BLaER1 (cell line): Measurements from ENCODE around the gene CMIP.

Source experiments
- H3K27ac ChIP-seq: shearing (Covaris generic); formaldehyde crosslinking; 2 replicates; pipeline ENCODE4 v1.8.1; 2022
- H3K27me3 ChIP-seq: shearing (Covaris generic); formaldehyde crosslinking; 2 replicates; pipeline ENCODE4 v1.8.1; 2022
- H3K36me3 ChIP-seq: shearing (Covaris generic); formaldehyde crosslinking; 2 replicates; pipeline ENCODE4 v1.8.1; 2022
- H3K4me1 ChIP-seq: shearing (Covaris generic); formaldehyde crosslinking; 2 replicates; pipeline ENCODE4 v1.8.1; 2022
- H3K4me2 ChIP-seq: shearing (Covaris generic); formaldehyde crosslinking; 2 replicates; pipeline ENCODE4 v1.8.1; 2022
- H3K4me3 ChIP-seq: shearing (Covaris generic); formaldehyde crosslinking; 2 replicates; pipeline ENCODE4 v1.8.1; 2022
- H3K9ac ChIP-seq: shearing (Covaris generic); formaldehyde crosslinking; 2 replicates; pipeline ENCODE4 v1.8.1; 2022
- H3K9me3 ChIP-seq: shearing (Covaris generic); formaldehyde crosslinking; 2 replicates; pipeline ENCODE4 v1.8.1; 2022
- H4K20me1 ChIP-seq: shearing (Covaris generic); formaldehyde crosslinking; 2 replicates; pipeline ENCODE4 v1.8.1; 2022
- Cebpa-rat ChIP-seq: shearing (Covaris generic); IDR thresholded peaks from 2 replicates; pipeline ENCODE4 v1.8.1; 2022

Gene CMIP

DNA sequence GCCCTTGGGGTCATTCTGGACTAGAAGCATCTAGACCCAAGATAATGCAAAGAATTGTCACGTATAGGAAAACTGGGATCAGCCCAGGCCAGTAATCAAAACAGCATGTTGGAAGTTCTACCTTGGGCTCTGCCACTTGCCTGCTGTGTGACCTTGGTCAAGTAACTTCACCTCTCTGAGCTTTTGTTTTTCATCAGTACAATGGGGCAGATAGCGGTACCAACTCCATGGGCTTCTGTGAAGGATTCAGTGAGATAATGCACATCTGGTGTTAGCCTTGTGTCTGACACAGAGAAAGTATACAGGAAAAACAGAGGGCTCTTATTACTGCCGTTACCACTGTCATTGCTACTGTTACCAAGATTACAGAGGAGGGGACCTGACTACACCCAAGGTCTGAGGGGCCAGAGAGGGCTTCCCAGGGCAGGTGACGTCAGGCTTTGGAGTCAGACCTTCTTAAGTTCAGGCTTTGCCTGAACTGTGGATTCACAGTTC, 24.6 kb downstream of the CMIP start:
- Histone ChIP-seq H3K4me3 (peak overlapping the region; percentile 32), H3K27ac (peak overlapping the region; percentile 85), H3K4me2 (peak overlapping the region; percentile 90), H4K20me1 (peaks cover 100% of the 10 kb centered on the region), H3K27me3 (no peaks in the 10 kb centered on the region), H3K9me3 (no peaks in the 10 kb centered on the region), H3K36me3 (peaks cover 38% of the 10 kb centered on the region), H3K9ac (peak overlapping the region; percentile 73), H3K4me1 (peaks cover 100% of the 10 kb centered on the region)
- no peak for TF ChIP-seq Cebpa-rat

DNA sequence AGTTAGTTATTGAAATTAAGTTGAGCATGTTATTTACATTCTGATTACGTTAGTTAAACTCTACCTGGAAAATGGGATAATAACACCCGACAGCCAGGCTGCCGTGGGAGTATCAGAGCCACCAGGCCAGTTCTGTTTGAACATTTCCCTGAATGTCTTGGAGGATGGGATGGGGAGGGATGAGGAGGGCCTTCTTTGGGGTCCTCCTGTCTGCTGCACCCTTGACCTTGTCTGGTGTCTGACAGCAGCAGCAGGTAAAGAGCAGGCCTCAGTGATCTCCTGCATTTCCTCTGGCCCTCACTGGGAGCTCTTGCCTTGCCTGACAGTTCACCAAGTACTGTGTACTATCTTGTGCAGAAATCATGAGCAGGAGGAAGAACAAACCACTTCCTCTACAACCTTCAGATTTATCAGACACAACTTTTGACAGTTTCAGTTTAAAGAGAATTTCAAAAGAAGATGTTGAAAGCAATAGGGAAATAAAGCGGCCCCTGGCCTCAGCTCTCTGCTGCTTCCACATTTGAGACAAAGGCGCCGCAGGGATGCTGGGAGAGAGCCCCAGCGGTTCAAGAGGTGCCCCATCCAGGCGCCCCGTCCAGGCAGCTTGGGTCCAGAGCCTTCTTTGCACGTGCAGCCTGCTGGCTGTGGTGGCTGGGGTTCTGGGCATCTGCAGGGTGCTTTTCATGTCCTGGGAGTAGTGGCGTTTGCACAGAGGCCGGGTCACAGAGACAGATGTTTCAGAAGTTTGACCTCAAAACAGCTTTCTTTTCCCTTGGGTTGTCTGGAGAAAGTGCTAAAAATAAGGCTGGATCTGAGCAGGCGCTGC, 25.3 kb downstream of the CMIP start:
- Histone ChIP-seq H3K9ac (peak overlapping the region; percentile 73), H3K27ac (peak overlapping the region; percentile 85), H3K36me3 (peaks cover 43% of the 10 kb centered on the region), H3K4me2 (peak overlapping the region; percentile 90), H3K4me1 (peaks cover 100% of the 10 kb centered on the region), H3K4me3 (peak overlapping the region; percentile 32), H3K9me3 (no peaks in the 10 kb centered on the region), H3K27me3 (no peaks in the 10 kb centered on the region), H4K20me1 (peaks cover 100% of the 10 kb centered on the region)
- no peak for TF ChIP-seq Cebpa-rat

DNA sequence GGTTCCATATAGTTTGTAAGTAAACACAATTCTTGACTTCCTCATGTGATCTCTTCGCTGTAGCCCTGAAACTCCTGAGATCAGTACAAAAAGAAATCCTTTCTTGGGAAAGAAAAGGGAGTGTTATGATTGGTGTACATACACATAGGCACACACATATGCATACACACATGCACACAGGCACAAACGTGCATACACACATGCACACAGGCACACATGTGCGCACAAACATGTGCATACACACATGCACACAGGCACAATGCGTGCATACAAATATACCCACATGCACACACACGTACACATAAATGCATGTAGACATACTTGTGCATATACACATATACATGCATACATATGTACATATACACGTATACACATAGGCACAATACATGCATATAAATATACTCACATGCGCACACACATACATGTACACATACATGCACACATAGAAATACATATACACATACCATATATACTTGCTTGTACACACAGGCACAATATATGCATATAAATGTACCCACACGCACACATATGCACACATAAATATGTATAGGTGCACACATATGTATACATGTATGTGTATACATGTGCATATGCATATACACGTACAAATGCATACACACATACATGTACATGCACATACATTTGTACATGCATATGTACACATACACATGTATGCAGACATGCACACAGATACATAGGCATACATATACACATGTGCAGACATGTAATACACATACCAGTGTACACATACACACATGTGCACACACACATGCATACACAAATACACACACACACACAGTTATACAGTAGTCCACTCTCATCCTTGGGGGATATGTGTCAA, 26.4 kb downstream of the CMIP start:
- Histone ChIP-seq H3K27ac (peak overlapping the region; percentile 85), H3K4me3 (no peak overlapping the region), H3K4me1 (peaks cover 92% of the 10 kb centered on the region), H3K4me2 (peak overlapping the region; percentile 90), H4K20me1 (peaks cover 100% of the 10 kb centered on the region), H3K9me3 (peaks cover 5% of the 10 kb centered on the region; the same call in 1 of the 2 replicates), H3K9ac (peak overlapping the region; percentile 73), H3K27me3 (no peaks in the 10 kb centered on the region), H3K36me3 (peaks cover 46% of the 10 kb centered on the region)
- no peak for TF ChIP-seq Cebpa-rat

DNA sequence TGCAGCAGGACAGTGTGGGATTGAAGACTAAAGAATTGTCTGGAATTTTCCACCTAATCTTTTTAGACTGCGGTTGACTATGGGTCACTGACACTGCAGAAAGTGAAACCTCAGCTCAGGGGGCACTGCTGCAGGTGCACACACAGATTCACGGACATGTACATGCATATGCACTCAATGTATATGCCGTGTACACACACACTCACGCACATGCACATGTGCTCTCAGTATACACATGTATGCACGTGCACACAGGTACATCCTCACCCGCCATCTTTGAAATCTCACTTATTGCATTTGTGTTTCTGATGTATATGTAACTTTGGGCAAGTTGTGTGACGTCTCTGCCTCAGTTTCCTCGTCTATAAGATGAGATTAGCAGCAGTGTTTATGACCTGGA, 27.3 kb downstream of the CMIP start:
- Histone ChIP-seq H4K20me1 (peaks cover 100% of the 10 kb centered on the region), H3K36me3 (peaks cover 54% of the 10 kb centered on the region), H3K4me1 (peaks cover 92% of the 10 kb centered on the region), H3K27me3 (no peaks in the 10 kb centered on the region), H3K4me2 (peak overlapping the region; percentile 90), H3K27ac (peak overlapping the region; percentile 64; the same call in 1 of the 2 replicates), H3K9ac (no peak overlapping the region), H3K9me3 (peaks cover 11% of the 10 kb centered on the region; the same call in 1 of the 2 replicates), H3K4me3 (no peak overlapping the region)
- no peak for TF ChIP-seq Cebpa-rat

DNA sequence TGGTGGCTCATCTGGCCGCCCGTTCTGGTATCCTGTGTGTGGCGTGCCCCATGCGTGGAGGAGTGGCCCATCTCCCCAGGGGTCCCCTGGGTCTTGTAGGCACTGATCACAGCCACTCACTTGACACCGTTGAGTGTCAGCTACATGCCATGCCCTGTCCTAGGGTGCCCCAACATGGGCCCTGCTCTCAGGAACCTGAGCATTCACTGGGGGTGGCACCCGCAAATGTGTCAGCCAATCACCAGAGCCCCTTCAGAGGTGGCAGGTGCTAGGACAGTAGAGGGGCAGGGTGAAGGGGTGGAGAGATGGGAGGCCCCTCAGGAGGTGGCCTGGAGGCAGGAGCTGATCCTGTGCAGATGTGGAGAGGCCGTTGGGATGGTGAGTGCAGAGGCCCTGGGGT, 27.8 kb downstream of the CMIP start:
- peaks cover 100% of the 10 kb centered on the region for H4K20me1 ChIP-seq
- peaks cover 92% of the 10 kb centered on the region for H3K4me1 ChIP-seq
- TF ChIP-seq Cebpa-rat: no peak
- no peak overlapping the region for H3K4me3 ChIP-seq
- H3K36me3 ChIP-seq: peaks cover 60% of the 10 kb centered on the region
- H3K4me2 ChIP-seq: peak overlapping the region; percentile 90
- peak overlapping the region; percentile 64 for H3K27ac ChIP-seq
- no peak overlapping the region for H3K9ac ChIP-seq
- no peaks in the 10 kb centered on the region for H3K27me3 ChIP-seq
- peaks cover 11% of the 10 kb centered on the region; the same call in 1 of the 2 replicates for H3K9me3 ChIP-seq

DNA sequence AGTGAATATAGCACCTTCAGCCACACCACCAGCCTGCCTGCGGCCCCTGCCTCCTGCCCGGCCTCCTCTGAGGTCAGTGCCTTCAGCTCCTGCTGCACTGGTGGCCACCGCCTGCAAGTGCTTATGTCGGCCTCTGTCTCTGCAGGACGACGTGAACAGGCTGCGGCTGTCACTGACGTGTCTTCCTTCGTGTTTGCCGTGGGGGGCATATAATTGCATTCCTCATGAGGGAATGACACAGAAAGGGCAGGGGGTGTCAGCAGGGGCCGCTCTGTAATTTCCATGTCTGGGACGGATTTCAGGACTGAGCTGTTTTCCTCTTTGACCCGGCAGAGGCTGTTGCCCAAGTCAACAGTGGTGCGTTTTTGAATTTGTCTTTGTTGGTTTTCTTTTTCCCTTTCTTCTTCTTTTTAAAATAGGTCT, 28.5 kb downstream of the CMIP start:
- peaks cover 11% of the 10 kb centered on the region; the same call in 1 of the 2 replicates for H3K9me3 ChIP-seq
- TF ChIP-seq Cebpa-rat: no peak
- peaks cover 65% of the 10 kb centered on the region for H3K36me3 ChIP-seq
- H4K20me1 ChIP-seq: peaks cover 100% of the 10 kb centered on the region
- no peaks in the 10 kb centered on the region for H3K27me3 ChIP-seq
- no peak overlapping the region for H3K4me3 ChIP-seq
- peaks cover 92% of the 10 kb centered on the region for H3K4me1 ChIP-seq
- no peak overlapping the region for H3K9ac ChIP-seq
- H3K27ac ChIP-seq: peak overlapping the region; percentile 64
- peak overlapping the region; percentile 90 for H3K4me2 ChIP-seq

DNA sequence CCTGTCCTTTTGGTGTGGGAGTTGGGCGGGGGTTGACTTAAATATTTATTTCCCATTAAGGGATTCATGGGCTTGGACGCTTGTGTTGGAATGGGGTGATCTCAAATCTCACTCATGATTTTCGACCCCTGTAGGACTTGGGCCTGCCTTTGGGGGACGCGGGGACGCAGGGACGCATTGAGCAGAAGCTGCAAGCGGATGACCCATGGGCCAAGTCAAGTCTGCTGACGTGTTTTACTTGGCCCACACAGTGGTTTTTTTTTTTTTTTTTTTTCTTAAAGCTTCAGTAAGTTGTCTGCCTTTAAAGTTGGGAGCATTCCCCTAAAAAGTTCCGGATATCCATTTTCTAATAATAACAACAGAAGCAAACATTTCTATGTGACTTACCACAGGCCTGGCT, 28.9 kb downstream of the CMIP start:
- Histone ChIP-seq H3K9ac (no peak overlapping the region), H3K4me3 (no peak overlapping the region), H3K27ac (no peak overlapping the region), H3K9me3 (peaks cover 11% of the 10 kb centered on the region; the same call in 1 of the 2 replicates), H3K4me1 (peaks cover 92% of the 10 kb centered on the region), H3K36me3 (peaks cover 65% of the 10 kb centered on the region), H3K4me2 (peak overlapping the region; percentile 90; the same call in 1 of the 2 replicates), H3K27me3 (no peaks in the 10 kb centered on the region), H4K20me1 (peaks cover 100% of the 10 kb centered on the region)
- no peak for TF ChIP-seq Cebpa-rat

DNA sequence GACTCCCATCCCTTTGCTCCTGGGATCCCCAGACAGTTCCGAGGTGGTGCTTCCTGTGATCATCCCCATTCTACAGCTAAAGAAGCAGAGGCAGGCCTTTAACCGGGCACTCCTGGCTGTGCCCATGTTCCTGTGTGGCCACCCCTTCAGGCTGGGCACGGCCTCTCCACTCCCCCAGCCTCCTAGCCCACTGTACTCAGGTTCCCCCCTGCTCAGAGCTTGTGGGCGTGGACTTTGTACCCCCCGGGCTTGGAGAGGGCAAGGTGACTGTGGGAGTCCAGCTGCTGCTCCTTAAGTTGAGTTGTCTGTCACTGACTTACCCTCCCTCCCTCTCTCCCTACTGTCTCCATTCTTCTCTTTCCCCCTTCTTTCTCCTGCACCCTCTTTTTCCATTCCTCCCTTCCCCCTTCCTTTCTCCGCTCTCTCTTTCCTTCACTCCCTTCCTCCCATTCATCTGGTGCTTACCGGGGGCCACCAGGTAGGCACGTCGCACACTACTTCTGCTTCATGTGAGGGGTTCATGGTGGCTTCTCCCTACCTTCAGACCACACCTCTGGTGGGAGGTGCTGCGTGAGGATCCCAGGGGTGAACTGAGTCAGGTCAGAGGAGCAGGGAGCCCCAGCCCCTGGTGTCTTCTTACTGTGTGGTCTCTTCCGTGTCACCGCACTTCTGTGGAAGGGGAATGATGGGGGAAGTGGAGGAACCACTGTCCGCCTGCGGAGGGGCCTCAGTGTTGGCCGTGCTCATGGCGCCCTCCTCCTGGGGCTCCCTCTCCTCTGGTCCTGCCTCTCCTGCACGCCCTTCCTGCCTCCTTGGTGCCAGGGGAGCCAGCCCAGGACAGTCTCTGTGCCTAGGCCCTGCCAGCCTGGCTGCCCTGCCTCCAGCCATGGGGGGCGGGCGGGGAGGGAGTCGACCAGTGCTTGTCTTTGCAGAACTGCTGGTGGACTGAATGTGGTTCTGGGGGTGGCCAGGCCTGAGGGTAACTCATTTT, 29.7 kb downstream of the CMIP start:
- peaks cover 92% of the 10 kb centered on the region for H3K4me1 ChIP-seq
- peak overlapping the region; percentile 90; the same call in 1 of the 2 replicates for H3K4me2 ChIP-seq
- peaks cover 11% of the 10 kb centered on the region; the same call in 1 of the 2 replicates for H3K9me3 ChIP-seq
- H4K20me1 ChIP-seq: peaks cover 100% of the 10 kb centered on the region
- no peak overlapping the region for H3K9ac ChIP-seq
- no peaks in the 10 kb centered on the region for H3K27me3 ChIP-seq
- H3K36me3 ChIP-seq: peaks cover 65% of the 10 kb centered on the region
- TF ChIP-seq Cebpa-rat: no peak
- no peak overlapping the region for H3K4me3 ChIP-seq
- no peak overlapping the region for H3K27ac ChIP-seq
